GM19240 (cell line): ENCODE data around the gene HTRA1.

ENCODE experiments used
- DNase-seq: peaks from one replicate; pipeline ENCODE4 v3.0.0; 2011; ENCODE audit warnings: low spot score; ENCODE audit not compliant: insufficient read length

HTRA1 gene

GRCh38 chr10:122473116-122473515 is 11.8 kb downstream of the HTRA1 start:
- no peak for DNase-seq

- no peak for DNase-seq
Observed at GRCh38 chr10:122474131-122474818, 12.9 kb downstream of the HTRA1 start.

- no peak for DNase-seq
Observed at GRCh38 chr10:122475100-122475499, 13.7 kb downstream of the HTRA1 start.

- no peak for DNase-seq
Observed at GRCh38 chr10:122475591-122476332, 14.4 kb downstream of the HTRA1 start.

- DNase-seq: no peak
Observed at GRCh38 chr10:122476333-122476695, 15.0 kb downstream of the HTRA1 start.

GRCh38 chr10:122477436-122477835 is 16.1 kb downstream of the HTRA1 start:
- DNase-seq: no peak

GRCh38 chr10:122478971-122479370 is 17.6 kb downstream of the HTRA1 start:
- DNase-seq: no peak

- DNase-seq: no peak
Observed at GRCh38 chr10:122480146-122480833, 18.9 kb downstream of the HTRA1 start.

- no peak for DNase-seq
Observed at GRCh38 chr10:122481296-122482056, 20.1 kb downstream of the HTRA1 start.

GRCh38 chr10:122484276-122485060 is 23.1 kb downstream of the HTRA1 start:
- no peak for DNase-seq

- no peak for DNase-seq
Observed at GRCh38 chr10:122485670-122486069, 24.3 kb downstream of the HTRA1 start.

GRCh38 chr10:122486406-122487080 is 25.2 kb downstream of the HTRA1 start:
- DNase-seq: no peak

GRCh38 chr10:122487174-122487765 is 25.9 kb downstream of the HTRA1 start:
- DNase-seq: no peak

GRCh38 chr10:122490268-122490667 is 28.9 kb downstream of the HTRA1 start:
- no peak for DNase-seq

GRCh38 chr10:122490786-122491680 is 29.7 kb downstream of the HTRA1 start:
- no peak for DNase-seq

- DNase-seq: no peak
Observed at GRCh38 chr10:122492006-122492405, 30.7 kb downstream of the HTRA1 start.

- no peak for DNase-seq
Observed at GRCh38 chr10:122492999-122493481, 31.7 kb downstream of the HTRA1 start.

GRCh38 chr10:122493761-122494160 is 32.4 kb downstream of the HTRA1 start:
- DNase-seq: no peak
